ENCODE data around the gene TMEM63C. TPM values are rescaled to one million over a fixed set of nuclear protein-coding genes. Genes with fewer than 3 reads are reported as not detected.

Gene TMEM63C
- total RNA-seq, 2 experiments from 2014 or later: 0.89 to 1.2 TPM

DNA sequence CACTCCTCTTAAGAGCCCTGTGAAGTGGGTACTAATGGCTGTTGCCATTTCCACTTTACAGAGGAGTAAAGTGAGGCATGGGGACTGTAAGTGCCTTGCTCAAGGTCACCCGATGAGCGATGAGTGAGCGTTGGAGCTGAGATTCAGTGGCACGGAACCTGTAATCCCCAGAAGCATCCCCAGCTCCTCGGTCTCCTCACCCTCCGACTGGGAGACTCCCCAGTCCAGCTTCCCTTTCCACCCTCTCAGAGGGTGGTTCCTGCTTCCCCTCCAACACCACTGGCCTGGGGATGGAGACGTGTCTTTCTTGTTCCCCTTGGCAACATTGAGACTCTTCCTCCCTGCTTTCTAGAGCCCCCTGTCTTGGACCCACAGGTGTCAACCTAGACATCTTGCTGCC, 32.6 kb downstream of the TMEM63C start:
- H3K9me3 Mint-ChIP-seq: no peaks in the 10 kb centered on the region
- H3K36me3 Mint-ChIP-seq: no peaks in the 10 kb centered on the region
- no peak overlapping the region for H3K27ac Mint-ChIP-seq
- no peak overlapping the region for H3K4me3 Mint-ChIP-seq
- no peak for DNase-seq
- H3K4me1 Mint-ChIP-seq: no peaks in the 10 kb centered on the region
- H3K27me3 Mint-ChIP-seq: peaks cover 19% of the 10 kb centered on the region

DNA sequence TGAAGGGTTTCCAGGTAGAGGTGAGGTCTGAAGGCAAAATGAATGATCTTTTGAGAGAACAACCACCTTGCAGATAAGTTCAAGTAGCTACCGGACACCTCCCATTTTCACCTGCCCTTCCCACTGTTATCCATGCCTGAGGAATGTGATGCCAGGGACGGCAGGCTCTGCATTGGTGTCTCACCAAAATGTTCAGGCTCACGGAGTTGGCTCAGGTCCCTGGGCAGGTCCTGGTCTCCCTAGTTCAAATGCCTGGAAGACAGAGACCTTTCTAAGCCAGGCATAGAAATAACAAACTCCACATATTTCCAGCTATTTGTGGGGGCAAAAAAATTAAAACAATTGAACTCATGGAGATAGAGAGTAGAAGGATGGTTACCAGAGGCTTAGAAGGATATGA, 36.0 kb downstream of the TMEM63C start:
- Mint-ChIP-seq H3K27ac (no peak overlapping the region), H3K9me3 (peaks cover 4% of the 10 kb centered on the region), H3K4me1 (no peaks in the 10 kb centered on the region), H3K4me3 (no peak overlapping the region), H3K36me3 (no peaks in the 10 kb centered on the region), H3K27me3 (peaks cover 28% of the 10 kb centered on the region)
- DNase-seq: no peak

DNA sequence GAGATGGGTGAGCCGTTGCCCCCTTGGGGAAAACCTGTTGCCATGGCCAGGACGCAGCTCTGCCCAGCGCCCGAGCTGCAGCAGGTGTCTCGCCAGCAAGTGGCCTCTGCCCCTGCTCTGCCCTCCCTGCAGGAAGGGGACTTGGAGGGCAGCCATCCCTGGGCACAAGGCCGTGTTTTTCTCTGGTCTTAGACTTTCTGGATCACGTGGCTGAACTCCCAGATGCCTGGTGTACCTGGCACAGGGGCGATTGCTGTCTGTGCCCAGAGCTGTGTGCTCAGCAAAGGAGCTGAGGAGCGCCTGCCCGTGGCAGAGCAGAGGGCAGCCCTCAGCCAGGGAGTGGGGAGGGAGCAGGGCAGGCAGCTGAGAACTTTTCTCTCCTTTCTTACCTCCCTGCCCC, 38.0 kb downstream of the TMEM63C start:
- Mint-ChIP-seq H3K36me3 (no peaks in the 10 kb centered on the region), H3K9me3 (peaks cover 4% of the 10 kb centered on the region), H3K4me3 (no peak overlapping the region)

DNA sequence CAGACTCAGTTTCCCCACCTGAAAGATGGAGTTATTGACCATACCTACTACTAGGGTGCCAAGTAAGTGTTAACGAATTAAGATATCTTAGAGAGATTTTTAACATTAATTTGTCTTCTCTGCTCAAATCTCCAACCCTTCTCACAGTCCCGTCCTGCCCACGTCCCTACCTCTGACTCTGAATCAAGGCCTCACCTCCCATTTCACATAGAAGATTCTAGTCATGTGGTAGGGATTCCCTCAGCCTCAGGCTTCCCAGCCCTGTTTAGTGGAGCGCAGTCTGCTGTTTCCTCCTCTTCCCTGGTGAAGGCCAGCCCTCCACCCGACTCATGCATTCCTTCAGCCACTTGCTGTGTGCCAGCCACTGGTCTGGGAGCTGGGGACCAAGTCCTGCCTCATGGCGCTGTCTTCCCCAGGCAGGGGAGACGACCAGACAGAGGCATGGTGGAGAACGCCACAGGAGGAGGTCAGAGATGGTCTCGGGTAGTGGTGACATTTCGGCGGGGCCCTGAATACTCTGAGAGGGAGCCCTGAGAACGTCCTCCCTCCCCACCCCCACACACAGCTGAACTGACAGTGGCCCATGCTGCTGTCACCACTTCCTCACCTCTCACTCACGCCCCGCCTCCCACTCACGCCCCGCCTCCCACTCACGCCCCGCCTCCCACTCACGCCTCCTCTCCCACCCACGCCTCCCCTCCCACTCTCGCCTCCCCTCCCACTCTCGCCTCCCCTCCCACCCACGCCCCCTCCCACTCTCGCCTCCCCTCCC, 38.8 kb downstream of the TMEM63C start:
- DNase-seq: no peak
- Mint-ChIP-seq H3K27me3 (peaks cover 21% of the 10 kb centered on the region), H3K36me3 (no peaks in the 10 kb centered on the region), H3K4me1 (no peaks in the 10 kb centered on the region), H3K27ac (no peak overlapping the region), H3K4me3 (no peak overlapping the region), H3K9me3 (peaks cover 4% of the 10 kb centered on the region)

More for the DNA sequence above, 38.0 kb downstream of the TMEM63C start:
- peaks cover 22% of the 10 kb centered on the region for H3K27me3 Mint-ChIP-seq
- no peak overlapping the region for H3K27ac Mint-ChIP-seq
- DNase-seq: no peak
- no peaks in the 10 kb centered on the region for H3K4me1 Mint-ChIP-seq

DNA sequence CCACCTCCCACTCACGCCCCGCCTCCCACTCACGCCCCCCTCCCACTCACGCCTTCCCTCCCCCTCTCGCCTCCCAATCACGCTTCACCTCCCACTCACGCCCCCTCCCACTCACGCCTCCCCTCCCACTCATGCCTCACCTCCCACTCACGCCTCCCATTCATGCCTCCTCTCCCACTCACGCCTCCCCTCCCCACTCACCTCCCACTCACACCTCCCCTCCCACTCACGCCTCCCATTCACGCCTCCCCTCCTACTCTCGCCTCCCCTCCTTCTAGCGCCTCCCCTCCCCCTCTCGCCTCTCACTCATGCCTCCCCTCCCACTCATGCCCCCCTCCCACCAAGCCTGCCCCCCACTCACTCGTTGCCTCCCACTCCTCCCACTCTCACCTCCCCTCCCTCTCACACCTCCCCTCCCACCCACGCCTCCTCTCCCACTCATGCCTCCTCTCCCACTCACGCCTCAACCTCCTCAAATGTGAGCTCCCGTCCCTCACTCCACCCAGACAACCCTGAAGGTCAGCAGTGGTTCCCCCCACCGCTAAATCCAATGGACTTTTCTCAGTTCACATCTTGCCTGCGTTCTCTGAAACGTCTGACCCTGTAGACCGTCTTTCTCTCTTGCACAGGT, 39.8 kb downstream of the TMEM63C start:
- Mint-ChIP-seq H3K4me3 (no peak overlapping the region), H3K4me1 (no peaks in the 10 kb centered on the region), H3K27me3 (peaks cover 13% of the 10 kb centered on the region), H3K27ac (no peak overlapping the region), H3K9me3 (peaks cover 4% of the 10 kb centered on the region), H3K36me3 (no peaks in the 10 kb centered on the region)
- no peak for DNase-seq

DNA sequence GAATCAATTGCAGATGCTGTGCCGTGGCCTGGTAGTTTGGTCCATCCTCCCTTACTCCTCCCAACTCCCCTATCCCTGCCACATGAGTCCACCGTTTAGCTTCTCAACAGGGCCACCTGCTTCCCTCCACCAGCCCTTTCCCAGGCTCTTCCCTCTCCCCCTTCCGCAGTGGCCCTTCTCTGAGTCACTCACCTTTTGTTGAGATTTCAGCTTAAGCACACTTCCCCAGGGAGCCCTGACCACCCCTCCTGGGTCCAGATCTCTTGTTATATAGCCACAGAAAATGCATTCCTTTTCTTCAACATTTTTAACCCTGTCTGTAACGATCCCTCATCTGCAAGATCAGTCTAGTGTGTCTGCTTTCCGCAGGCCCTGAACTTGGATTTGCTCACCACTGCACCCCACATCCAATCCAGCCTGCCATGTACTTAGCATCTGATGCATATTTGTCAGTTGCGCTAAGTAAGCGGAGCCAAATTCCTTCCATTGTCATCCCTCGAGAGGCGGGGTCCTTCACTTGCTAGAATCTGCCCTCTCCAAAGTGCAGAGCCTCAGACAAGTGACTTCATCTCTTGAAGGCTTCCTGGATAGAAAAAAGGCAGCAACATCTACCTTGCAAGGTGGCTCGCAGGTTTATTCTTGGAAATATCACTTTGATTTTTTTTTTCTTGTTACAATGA, 41.1 kb downstream of the TMEM63C start:
- Mint-ChIP-seq H3K4me1 (no peaks in the 10 kb centered on the region), H3K9me3 (peaks cover 4% of the 10 kb centered on the region), H3K27me3 (peaks cover 10% of the 10 kb centered on the region)

DNA sequence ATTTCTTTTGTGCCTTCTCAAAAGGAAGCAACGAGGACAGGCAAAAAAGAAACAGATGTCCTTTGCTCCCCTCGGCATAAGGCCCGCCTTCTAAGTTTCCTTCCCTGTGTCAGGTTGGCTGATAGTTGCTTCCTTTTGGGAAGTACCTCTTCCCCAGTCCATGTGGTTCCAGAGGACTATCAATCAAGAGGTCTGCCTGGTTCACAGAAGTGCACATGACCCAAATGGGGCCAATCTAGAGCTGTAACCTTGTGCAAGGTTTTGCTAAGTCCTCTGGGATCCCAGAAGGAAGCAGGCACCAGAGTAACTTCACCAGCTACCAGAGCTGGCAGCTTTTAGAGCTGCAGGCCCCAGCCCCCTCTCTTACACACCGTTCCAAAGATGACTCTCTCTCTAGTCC, 42.6 kb downstream of the TMEM63C start:
- no peak overlapping the region for H3K27ac Mint-ChIP-seq

More for the DNA sequence above, 41.1 kb downstream of the TMEM63C start:
- no peak for DNase-seq
- Mint-ChIP-seq H3K4me3 (no peak overlapping the region), H3K27ac (no peak overlapping the region), H3K36me3 (no peaks in the 10 kb centered on the region)

DNA sequence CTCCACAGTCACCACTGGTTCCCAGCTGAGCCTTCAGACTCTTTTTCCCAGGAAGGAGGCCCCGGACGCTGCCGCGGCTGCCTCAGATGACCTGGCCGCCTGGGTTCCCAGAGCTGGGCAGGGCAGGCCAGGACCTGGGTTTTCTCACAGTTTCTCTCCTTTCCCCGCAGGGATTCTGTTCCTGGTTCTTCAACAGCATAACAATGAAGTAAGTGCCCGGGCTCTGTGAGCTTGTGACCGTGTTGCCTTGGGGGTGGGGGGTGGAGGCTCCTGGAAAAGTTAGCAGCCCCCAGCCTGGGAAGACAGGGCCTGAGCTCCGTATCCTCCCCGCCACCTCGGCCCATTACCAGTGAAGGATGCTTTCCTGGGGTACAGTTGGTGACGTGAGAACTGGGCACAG, 43.7 kb downstream of the TMEM63C start:
- H3K36me3 Mint-ChIP-seq: no peaks in the 10 kb centered on the region
- H3K27ac Mint-ChIP-seq: no peak overlapping the region
- H3K9me3 Mint-ChIP-seq: peaks cover 4% of the 10 kb centered on the region
- DNase-seq: no peak
- peaks cover 5% of the 10 kb centered on the region for H3K27me3 Mint-ChIP-seq
- no peak overlapping the region for H3K4me3 Mint-ChIP-seq
- no peaks in the 10 kb centered on the region for H3K4me1 Mint-ChIP-seq

More for the DNA sequence above, 42.6 kb downstream of the TMEM63C start:
- Mint-ChIP-seq H3K4me1 (no peaks in the 10 kb centered on the region), H3K9me3 (peaks cover 4% of the 10 kb centered on the region), H3K36me3 (no peaks in the 10 kb centered on the region), H3K4me3 (no peak overlapping the region), H3K27me3 (peaks cover 10% of the 10 kb centered on the region)
- DNase-seq: no peak

DNA sequence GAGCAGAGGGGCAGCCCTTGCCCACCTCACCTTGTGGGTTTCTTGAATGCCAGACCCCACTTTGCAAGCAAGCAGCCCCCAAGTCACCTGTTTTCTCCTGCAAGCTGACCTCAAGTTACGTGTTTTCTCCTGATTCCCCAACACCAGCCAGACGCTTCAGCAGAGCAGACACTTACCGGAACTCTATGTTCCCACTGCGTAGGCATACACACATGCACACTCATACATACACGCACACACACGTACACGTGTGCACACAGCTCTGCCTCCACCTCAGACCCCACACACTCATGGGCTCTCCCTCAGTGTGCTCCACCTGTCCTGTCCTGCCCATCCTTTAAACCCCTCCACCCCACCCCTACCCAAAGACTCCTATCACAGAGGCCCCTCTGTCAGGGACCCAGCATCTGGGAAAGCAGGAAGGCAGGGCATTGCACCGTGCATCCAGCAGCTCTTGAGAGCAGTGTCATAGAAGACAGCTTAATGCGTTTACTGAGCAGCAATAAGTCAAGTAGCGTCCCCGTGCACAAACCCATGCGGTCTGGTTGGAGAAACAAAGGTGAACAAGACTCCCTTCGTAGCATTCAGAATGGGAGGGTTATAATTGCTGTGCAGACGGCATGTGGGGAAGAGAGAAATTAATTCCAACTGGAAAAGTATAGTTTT, 44.4 kb downstream of the TMEM63C start:
- DNase-seq: no peak
- H3K4me1 Mint-ChIP-seq: no peaks in the 10 kb centered on the region
- H3K4me3 Mint-ChIP-seq: no peak overlapping the region
- peaks cover 4% of the 10 kb centered on the region for H3K9me3 Mint-ChIP-seq
- no peak overlapping the region for H3K27ac Mint-ChIP-seq
- peaks cover 3% of the 10 kb centered on the region for H3K27me3 Mint-ChIP-seq
- no peaks in the 10 kb centered on the region for H3K36me3 Mint-ChIP-seq

DNA sequence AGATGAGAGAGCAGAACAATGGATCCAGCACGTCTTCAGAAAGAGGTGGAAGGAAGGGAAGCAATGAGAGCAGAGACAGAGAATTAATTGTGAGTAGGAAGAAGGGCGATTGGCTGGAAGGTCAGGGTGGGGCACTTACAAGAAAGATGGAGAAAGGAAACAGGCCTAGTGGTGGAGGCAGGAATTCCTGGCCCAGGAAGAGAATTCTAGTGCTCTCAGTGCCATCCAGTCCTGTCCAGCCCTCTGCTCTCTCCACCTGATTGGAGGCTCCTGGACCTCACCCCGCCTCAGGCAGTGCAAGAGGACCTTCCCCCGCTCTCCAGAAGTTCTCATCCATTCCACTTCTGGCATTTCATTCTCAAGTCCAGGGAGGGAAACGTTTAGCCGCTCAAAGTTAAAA, 46.5 kb downstream of the TMEM63C start:
- DNase-seq: no peak
- H3K27ac Mint-ChIP-seq: no peak overlapping the region
- no peaks in the 10 kb centered on the region for H3K27me3 Mint-ChIP-seq
- H3K4me3 Mint-ChIP-seq: no peak overlapping the region
- H3K9me3 Mint-ChIP-seq: no peaks in the 10 kb centered on the region
- H3K36me3 Mint-ChIP-seq: no peaks in the 10 kb centered on the region
- H3K4me1 Mint-ChIP-seq: no peaks in the 10 kb centered on the region

DNA sequence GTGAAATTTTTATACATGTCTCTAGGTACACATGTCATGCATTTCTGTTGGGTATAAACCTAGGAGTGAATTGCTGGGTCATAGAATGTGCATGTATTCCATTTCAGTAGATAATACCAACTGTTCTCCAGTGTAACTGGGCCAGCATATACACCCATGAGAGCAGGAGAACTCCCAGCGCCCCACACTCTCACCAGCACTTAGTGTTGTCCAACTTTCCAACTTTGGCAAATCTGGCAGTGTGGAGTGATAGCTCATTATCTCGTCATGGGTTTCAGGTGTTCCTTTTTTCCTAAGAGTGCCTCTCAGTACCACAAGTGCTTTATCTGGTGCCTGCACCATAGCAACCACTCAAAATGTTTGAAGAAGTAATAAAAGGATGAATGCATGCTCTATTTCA, 49.3 kb downstream of the TMEM63C start:
- Mint-ChIP-seq H3K4me3 (no peak overlapping the region), H3K36me3 (no peaks in the 10 kb centered on the region), H3K9me3 (no peaks in the 10 kb centered on the region), H3K27ac (no peak overlapping the region), H3K4me1 (no peaks in the 10 kb centered on the region), H3K27me3 (no peaks in the 10 kb centered on the region)
- no peak for DNase-seq

DNA sequence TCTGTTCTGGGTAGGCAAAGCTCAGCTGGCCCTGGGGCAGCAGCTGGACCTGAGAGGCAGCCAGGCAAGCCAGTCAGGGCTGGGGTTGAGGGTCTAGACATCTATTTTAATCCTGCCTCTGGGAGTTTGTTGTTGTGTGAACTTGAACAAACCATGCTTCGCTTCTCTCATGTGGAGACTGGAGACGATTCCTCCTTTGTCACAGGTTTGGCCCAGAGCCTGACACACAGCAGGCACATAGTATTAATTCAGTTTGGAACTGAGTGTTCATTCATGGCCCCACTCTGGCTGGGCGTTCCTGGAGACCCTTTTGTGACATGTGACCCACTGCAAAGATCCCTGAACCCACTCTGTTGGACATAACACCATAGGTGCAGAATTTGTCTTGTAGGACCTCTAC, 50.1 kb downstream of the TMEM63C start:
- Mint-ChIP-seq H3K4me1 (no peaks in the 10 kb centered on the region), H3K27ac (no peak overlapping the region), H3K4me3 (no peak overlapping the region), H3K9me3 (no peaks in the 10 kb centered on the region), H3K27me3 (no peaks in the 10 kb centered on the region), H3K36me3 (no peaks in the 10 kb centered on the region)
- no peak for DNase-seq

DNA sequence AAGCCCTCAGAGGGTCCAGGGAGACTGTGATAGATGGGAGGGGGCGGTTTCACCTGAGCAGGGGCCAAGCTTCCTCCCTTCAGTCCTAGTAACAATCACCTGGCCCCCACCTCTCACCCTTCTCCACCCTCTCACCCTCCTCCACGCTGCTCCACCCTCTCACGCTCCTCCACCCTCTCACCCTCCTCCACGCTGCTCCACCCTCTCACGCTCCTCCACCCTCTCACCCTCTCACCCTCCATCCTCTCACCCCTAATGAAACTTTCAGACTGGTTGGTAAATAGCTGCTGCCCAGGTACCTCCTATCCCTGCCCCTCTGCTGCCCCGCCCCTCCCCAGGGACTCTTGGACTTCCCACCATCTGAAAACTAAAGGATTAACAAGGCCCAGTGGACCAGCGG, 55.2 kb downstream of the TMEM63C start:
- Mint-ChIP-seq H3K36me3 (no peaks in the 10 kb centered on the region), H3K27me3 (no peaks in the 10 kb centered on the region), H3K27ac (no peak overlapping the region), H3K9me3 (no peaks in the 10 kb centered on the region), H3K4me3 (no peak overlapping the region), H3K4me1 (no peaks in the 10 kb centered on the region)
- DNase-seq: no peak

DNA sequence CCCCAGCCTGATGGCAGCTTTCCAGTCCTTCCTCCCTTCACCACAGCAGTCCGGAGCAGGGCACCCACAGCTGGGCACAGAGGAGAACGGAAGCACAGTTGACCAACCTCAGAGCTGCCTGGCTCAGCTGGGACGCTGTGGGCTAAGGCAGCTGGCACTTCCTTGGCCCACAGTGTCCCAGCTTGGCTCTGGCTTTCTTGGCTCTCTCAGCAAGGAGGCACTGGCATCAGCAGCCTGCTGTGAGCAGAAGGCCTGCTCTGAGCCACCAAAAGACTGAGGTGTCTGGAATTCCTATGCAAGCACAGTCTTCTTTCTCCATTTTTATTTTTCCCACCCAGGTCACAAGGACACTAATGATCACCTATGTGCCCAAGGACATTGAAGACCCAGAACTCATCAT, 56.8 kb downstream of the TMEM63C start:
- no peak for DNase-seq
- Mint-ChIP-seq H3K36me3 (no peaks in the 10 kb centered on the region), H3K9me3 (no peaks in the 10 kb centered on the region), H3K4me1 (no peaks in the 10 kb centered on the region), H3K27ac (no peak overlapping the region), H3K27me3 (no peaks in the 10 kb centered on the region), H3K4me3 (no peak overlapping the region)

DNA sequence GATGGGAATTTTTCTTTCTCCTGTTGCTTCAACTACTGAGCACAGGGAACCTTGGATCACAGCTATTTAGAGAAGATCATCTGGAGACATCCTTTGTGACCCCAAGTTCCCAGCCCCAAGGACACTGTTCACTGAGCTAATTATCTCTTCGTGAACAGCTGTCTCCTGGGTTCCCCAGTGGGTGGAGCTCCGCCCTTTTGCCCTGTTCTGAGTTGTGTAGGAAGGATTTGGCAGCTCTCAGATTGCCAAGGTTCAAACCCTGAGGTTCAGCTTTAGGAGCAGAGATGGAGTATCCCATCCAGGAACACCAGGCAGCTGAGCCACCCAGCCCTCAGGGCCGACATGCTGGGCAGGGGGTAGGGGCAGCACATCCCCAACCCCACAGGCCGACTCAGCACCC, 57.4 kb downstream of the TMEM63C start:
- no peak for DNase-seq
- Mint-ChIP-seq H3K4me1 (no peaks in the 10 kb centered on the region), H3K4me3 (no peak overlapping the region), H3K36me3 (no peaks in the 10 kb centered on the region), H3K27ac (no peak overlapping the region), H3K9me3 (no peaks in the 10 kb centered on the region), H3K27me3 (no peaks in the 10 kb centered on the region)
